Small intestine (tissue), 7 donors: ENCODE data around the gene SPATA31E1. TPM values are rescaled to one million over a fixed set of nuclear protein-coding genes. Genes with fewer than 3 reads are reported as not detected.
"Not testable (repeated sequence)": the region's sequence is repeated elsewhere in the genome, so short reads cannot be mapped to it uniquely, and the experiment has no call there.

Experiments used
- DNase-seq, 2 donors: peaks; one replicate each; pipeline versions ENCODE4 v3.0.0 to v3.0.0-alpha.2; 2013
- FAIRE-seq: peaks from 2 replicates; lab custom pipeline; 2012; peaks lifted over from hg19 to GRCh38; lab: Jason Lieb, UNC
- H3K27ac ChIP-seq, 3 donors: one replicate each; pipeline ENCODE4 v1.5.1; 2013; ENCODE audit warnings: low read length in 2 of 3, mild to moderate bottlenecking in 2 of 3, control low read depth in 1 of 3, inconsistent platforms in 1 of 3, low read depth in 1 of 3, moderate library complexity in 1 of 3
- H3K27me3 ChIP-seq, 3 donors: one replicate each; pipeline ENCODE4 v1.6.1; 2013; ENCODE audit warnings: low read length in 3 of 3, inconsistent platforms in 1 of 3; ENCODE audit not compliant: control insufficient read depth in 3 of 3, insufficient read depth in 3 of 3
- H3K36me3 ChIP-seq, 3 donors: one replicate each; pipeline ENCODE4 v1.6.1; 2013; ENCODE audit warnings: low read length in 3 of 3, inconsistent platforms in 1 of 3, low read depth in 1 of 3, mild to moderate bottlenecking in 1 of 3, moderate library complexity in 1 of 3; ENCODE audit not compliant: control insufficient read depth in 3 of 3, insufficient read depth in 2 of 3
- H3K4me1 ChIP-seq, 3 donors: one replicate each; pipeline ENCODE4 v1.6.1; 2013; ENCODE audit warnings: low read length in 2 of 3, inconsistent platforms in 1 of 3, low read depth in 1 of 3, mild to moderate bottlenecking in 1 of 3, moderate library complexity in 1 of 3; ENCODE audit not compliant: control insufficient read depth in 3 of 3, insufficient read depth in 2 of 3
- H3K4me3 ChIP-seq, 3 donors: one replicate each; pipeline ENCODE4 v1.5.1; 2013; ENCODE audit warnings: low read length in 3 of 3, control low read depth in 1 of 3, inconsistent platforms in 1 of 3, low read depth in 1 of 3, mild to moderate bottlenecking in 1 of 3, moderate library complexity in 1 of 3
- H3K9me3 ChIP-seq, 2 donors: one replicate each; pipeline ENCODE4 v1.6.1; 2013; ENCODE audit warnings: low read depth in 1 of 2, low read length in 1 of 2; ENCODE audit not compliant: control insufficient read depth in 2 of 2, insufficient read depth in 1 of 2
- WGBS, 3 donors: extraction: QIAGEN DNeasy Blood & Tissue Kit; methylation state at CpG; one replicate each; pipeline ENCODE4 v1.1.7; 2013; 5-methylcytosine and 5-hydroxymethylcytosine counted together
- polyA plus RNA-seq, 4 donors: library from polyadenylated mRNA; stranded (reverse) in 3 of 4; unstranded in 1 of 4; fragments of 200-250 nt in 3 of 4; fragments of 120-200 nt in 1 of 4; gene quantifications; one replicate each; pipeline versions ENCODE4 v1.2.1 to v1.2.3, GENCODE V29; 2013
- donor health status: healthy with polysubstance abuse.
- donor health status: control.
- donor health status: control.
- donor health status: Bipolar disorder and iron deficiency.
- donor health status: healthy.

The SPATA31E1 gene
- polyA plus RNA-seq, 4 donors, result 0.74 TPM; not detected in 3

DNA sequence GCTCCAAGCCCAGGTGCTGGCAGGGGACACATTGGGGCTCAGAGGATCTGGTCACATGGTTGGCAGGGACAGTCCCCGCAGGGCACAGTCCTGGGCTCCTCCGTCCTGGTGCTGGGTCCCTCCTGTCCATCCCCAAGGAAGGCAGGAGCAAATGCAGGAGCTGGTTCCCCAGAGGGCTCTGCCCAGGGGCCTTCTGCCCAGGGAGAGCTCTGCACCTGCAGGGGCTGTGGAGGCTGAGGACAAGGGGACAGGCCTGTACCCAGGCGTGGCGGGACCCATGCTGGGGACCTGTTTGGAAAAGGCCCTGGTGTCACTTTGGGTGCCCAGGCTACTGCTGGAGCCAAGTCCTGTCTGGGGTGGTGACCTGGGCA, 7.2 kb downstream of the SPATA31E1 start:
- DNase-seq (no peak), FAIRE-seq (no peak)
- Histone ChIP-seq H3K4me1 (peaks cover 0 to 23% (median 2%) of the 10 kb centered on the region in 3 donors), H3K27ac (no peak overlapping the region), H3K27me3 (no peaks in the 10 kb centered on the region), H3K9me3 (peaks cover 0 to 4% of the 10 kb centered on the region in 2 donors), H3K36me3 (no peaks in the 10 kb centered on the region), H3K4me3 (no peak overlapping the region)
- 94 to 95% (median 95%) methylated on average over 4 of the region's 4 CpGs for WGBS, 3 donors

DNA sequence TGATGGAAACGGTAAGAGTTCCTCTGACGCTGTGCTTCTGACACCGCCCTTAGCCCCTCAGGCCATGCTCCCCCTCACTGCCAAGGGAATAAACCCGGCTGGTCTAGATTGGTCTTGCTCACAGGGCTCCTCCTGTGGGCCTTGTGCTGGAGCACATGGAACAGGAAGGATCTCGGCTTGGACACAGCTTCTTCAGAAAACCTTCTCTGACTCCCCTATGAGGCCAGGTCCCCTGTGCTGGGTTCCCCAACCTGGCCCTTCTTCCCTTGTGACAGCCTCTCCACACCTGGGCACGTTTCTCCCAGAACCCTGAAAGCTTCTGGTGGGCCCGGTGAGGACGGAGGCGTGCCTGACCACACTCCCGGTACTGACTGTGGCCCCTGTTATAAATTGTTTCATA, 8.2 kb downstream of the SPATA31E1 start:
- FAIRE-seq (no peak), DNase-seq (no peak)
- H3K4me3 ChIP-seq, result no peak overlapping the region
- H3K4me1 ChIP-seq, result peaks cover 0 to 23% (median 2%) of the 10 kb centered on the region in 3 donors
- whole genome bisulfite sequencing, 3 donors, result 85 to 87% (median 85%) methylated on average over 10 of the region's 10 CpGs
- no peak overlapping the region for H3K27ac ChIP-seq
- H3K9me3 ChIP-seq, result peaks cover 0 to 8% of the 10 kb centered on the region in 2 donors
- H3K36me3 ChIP-seq, result no peaks in the 10 kb centered on the region
- no peaks in the 10 kb centered on the region for H3K27me3 ChIP-seq

DNA sequence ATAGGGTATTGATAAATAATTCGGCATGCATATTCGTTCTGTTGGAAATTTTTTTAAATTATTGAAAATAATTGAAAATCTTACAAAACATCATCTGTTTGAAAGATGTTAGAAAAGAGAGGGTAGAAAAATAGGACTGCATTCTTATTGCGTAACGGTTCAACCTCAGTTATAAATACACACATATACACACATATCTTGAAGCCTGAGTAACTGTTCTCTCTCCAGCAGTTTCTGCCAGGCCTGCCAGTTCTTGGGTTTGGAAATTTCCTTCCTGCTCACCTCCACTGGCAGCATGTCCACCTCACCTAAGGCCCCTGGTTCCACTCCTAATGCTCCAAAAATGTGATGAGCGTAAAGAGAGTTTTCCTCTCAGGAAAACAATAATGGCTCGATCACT, 9.1 kb downstream of the SPATA31E1 start:
- Histone ChIP-seq H3K4me1 (peaks cover 0 to 16% (median 2%) of the 10 kb centered on the region in 3 donors), H3K27me3 (no peaks in the 10 kb centered on the region), H3K9me3 (peaks cover 0 to 8% of the 10 kb centered on the region in 2 donors), H3K36me3 (no peaks in the 10 kb centered on the region), H3K4me3 (no peak overlapping the region), H3K27ac (no peak overlapping the region)
- DNase-seq, result no peak
- WGBS, 3 donors, result 92 to 97% (median 96%) methylated on average over 6 of the region's 6 CpGs
- FAIRE-seq, result no peak

DNA sequence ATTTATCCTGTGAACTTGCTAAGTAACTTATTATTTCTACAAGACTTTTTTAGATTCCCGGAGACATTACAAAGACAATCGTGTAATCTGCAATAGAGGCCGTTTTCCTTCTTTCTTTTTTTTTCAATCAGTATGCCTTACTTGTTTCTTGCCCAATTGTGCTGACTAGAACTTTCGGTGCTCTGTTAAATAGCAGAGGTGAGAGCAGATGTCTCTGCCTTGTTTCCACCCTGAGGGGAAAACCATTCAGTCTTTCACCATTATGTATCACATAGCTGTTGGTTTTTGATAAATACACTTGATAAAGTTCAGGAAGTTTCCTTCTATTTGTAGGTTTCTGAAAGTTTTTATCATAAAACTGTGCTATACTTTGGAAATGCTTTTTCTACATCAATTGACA, 10.3 kb downstream of the SPATA31E1 start:
- H3K4me3 ChIP-seq, result no peak overlapping the region
- H3K27ac ChIP-seq, result no peak overlapping the region
- no peak for FAIRE-seq
- 87 to 92% (median 89%) methylated on average over 4 of the region's 4 CpGs for WGBS, 3 donors
- peaks cover 0 to 4% (median 0%) of the 10 kb centered on the region in 3 donors for H3K4me1 ChIP-seq
- DNase-seq, result no peak
- no peaks in the 10 kb centered on the region for H3K36me3 ChIP-seq
- H3K27me3 ChIP-seq, result no peaks in the 10 kb centered on the region
- H3K9me3 ChIP-seq, result peaks cover 0 to 8% of the 10 kb centered on the region in 2 donors

DNA sequence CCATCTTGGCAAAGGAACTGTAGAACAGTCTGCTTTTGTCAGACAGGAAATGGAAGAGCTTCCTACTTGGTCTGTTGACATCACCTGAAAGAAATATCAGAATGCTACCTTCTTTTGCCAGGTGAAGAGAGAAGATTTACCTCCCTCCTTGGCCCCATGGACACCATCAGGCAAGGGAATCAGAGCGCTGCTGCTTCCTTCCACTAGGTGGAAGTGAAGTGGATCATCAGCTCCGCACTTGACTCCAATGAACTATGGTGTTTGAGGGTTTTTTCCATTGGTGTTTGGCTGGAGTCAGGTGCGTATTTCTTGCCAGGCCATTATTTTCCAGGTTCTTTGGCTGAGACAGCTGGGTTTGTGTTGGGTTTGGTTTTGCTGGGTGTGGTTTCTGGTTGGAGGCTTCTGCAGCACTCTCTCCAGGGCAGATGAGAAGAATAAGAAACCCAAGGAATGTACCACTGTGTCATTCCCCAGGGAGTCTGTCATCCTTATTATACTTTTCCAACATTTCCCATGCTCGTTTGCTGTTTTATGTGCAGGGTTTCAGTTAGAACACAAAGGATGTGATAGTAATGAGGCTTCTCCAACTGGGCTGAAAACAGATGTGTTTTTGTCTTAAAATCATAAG, 12.4 kb downstream of the SPATA31E1 start:
- Histone ChIP-seq H3K9me3 (peaks cover 0 to 8% of the 10 kb centered on the region in 2 donors), H3K27me3 (no peaks in the 10 kb centered on the region), H3K4me1 (no peaks in the 10 kb centered on the region), H3K36me3 (no peaks in the 10 kb centered on the region), H3K4me3 (no peak overlapping the region), H3K27ac (no peak overlapping the region)
- DNase-seq (no peak), FAIRE-seq (no peak)
- WGBS, 3 donors, result 81 to 91% (median 85%) methylated on average over 4 of the region's 4 CpGs

DNA sequence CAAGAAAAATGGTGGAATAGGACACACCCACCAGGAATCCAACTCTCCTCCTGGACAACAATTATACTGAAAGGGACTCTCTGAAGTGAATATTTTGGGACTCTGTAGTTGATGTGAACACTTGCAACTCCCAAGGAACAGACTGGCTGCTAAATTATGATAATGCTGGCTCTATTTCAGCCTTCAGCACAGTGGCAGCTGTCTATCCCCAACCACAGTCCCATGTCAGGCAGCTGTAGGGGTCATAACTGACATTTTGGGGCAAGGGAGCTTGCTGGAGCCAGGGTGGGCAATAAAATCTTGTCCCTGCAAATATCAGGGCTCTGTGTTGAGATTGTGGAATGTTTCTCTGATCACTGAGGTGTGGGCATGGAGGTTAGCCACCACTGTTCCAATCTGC, 14.2 kb downstream of the SPATA31E1 start:
- no peak for FAIRE-seq
- Histone ChIP-seq H3K9me3 (peaks cover 0 to 9% of the 10 kb centered on the region in 2 donors), H3K4me3 (no peak overlapping the region), H3K27me3 (no peaks in the 10 kb centered on the region), H3K36me3 (no peaks in the 10 kb centered on the region), H3K4me1 (no peaks in the 10 kb centered on the region), H3K27ac (no peak overlapping the region)
- DNase-seq, result no peak

DNA sequence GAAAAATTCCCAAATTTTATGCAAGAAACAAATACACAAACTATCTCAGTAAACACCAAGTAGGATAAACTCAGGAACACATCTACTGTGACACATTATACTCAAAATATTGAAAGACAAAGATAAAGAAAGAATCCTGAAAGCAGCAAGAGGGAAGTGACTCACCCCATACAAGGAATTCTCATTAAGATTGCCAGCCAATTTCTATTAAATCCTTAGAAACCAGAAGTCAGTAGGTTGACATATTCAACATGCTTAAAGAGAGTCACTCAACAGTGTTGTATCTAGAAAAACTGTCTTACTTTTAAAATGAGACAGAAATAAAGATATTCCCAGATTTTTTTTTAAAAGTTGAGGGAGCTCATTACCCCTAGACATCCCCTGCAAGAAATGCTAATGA, 15.5 kb downstream of the SPATA31E1 start:
- FAIRE-seq, result no peak
- Histone ChIP-seq H3K27me3 (no peaks in the 10 kb centered on the region), H3K4me1 (no peaks in the 10 kb centered on the region), H3K36me3 (no peaks in the 10 kb centered on the region), H3K4me3 (no peak overlapping the region), H3K27ac (no peak overlapping the region), H3K9me3 (peaks cover 0 to 18% of the 10 kb centered on the region in 2 donors)
- DNase-seq, result no peak

DNA sequence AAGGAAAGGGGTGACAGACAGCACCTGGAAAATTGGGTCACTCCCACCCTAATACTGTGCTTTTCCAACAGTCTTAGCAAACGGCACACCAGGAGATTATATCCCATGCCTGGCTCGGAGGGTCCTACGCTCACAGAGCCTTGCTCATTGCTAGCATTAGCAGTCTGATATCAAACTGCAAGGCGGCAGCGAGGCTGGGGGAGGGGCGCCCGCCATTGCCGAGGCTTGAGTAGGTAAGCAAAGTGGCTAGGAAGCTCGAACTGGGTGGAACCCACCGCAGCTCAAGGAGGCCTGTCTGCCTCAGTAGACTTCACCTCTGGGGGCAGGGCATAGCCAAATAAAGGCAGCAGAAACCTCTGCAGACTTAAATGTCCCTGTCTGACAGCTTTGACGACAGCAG, 19.7 kb downstream of the SPATA31E1 start:
- 83 to 97% (median 94%) methylated on average over 11 of the region's 11 CpGs for WGBS, 3 donors
- not testable (repeated sequence) for H3K4me1 ChIP-seq

More for the DNA sequence above, 19.7 kb downstream of the SPATA31E1 start:
- H3K9me3 ChIP-seq, result peaks cover 0 to 10% of the 10 kb centered on the region in 2 donors
- FAIRE-seq, DNase-seq, H3K27ac ChIP-seq, H3K27me3 ChIP-seq, H3K36me3 ChIP-seq, H3K4me3 ChIP-seq: not testable (repeated sequence)
